GM18520 (cell line): ENCODE measurements around the gene POLR3H.
"Not testable (repeated sequence)": the region's sequence is repeated elsewhere in the genome, so short reads cannot be mapped to it uniquely, and the experiment has no call there.

Experiments used
- ATAC-seq: cut with Tn5 transposase; IDR thresholded peaks from one replicate; pipeline ENCODE4 v1.9.1; 2021; ENCODE audit not compliant: unreplicated experiment

Gene POLR3H

GRCh38 chr22:41565403-41566054 is 21.3 kb upstream of the POLR3H start:
- ATAC-seq = no peak

DNA sequence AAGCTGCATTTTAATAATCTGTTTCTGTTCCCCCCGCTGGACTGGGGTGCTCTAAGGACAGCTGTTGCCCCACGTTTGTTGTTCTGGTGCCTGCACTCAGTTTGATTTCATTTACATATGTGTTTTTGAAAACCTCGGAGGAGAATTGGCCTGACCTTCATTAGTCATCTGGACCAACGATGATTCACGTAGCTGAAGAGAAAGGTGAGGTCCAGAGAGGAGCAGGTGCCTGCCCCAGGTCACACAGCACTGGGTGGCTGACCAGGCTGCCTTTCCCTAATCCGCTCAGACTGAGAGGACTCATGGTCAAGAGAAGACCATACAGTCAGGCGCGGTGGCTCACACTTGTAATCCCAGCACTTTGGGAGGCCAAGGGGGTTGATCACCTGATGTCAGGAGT is 20.3 kb upstream of the POLR3H start:
- no peak for ATAC-seq

DNA sequence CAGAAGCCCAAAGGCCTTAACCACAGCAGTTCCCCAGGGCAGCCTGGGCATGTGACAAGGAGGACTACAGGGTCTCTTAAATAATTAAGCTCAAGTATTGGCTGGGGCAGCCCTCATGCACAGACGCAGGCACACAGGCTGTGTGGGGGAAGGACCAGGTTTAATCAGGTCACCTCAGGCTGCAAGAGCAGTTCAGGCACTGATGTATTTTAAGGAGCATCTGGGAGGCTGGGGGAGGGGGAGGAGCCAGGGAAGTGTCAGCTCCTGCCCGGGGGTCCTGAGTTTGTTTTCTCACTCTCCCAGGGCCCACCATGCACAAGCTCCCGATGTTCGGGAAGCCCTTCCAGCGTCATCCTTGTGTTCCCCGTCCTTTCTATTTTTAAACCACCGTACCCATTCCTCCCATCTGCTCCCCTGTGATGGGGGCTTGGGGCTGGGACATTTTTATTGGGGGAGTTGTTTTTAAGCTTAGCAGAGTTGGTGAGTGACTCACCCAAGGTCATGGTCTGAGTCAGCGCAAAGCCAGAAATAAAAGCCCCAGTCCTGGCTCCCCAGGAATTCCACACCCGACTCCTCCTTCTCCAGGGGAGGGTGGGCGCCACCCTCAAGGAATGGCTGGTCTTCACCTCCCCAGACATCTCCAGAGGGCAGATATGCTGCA is 18.9 kb upstream of the POLR3H start:
- ATAC-seq = no peak

DNA sequence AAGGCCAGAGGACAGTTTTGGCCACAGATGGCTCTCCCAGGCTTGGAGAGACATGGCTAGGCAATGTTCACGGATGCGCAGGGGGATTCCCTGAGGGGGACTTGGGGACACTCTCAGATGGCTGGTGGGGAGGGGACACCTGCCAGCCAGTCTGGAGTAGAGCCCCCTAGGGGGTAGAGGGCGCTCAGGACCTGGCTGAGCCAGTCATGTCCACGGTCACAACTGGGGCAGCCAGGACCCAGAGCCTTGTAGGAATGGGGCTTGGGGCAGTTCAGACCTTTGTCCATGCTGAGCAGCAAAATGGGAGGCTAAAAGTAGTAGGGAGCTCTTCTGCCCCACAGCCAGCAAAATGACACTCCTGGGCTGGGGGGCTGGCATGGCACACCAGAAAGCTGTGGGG is 18.2 kb upstream of the POLR3H start:
- no peak for ATAC-seq

- no peak for ATAC-seq
These were observed 17.5 kb upstream of the POLR3H start for GRCh38 chr22:41561788-41562187.

DNA sequence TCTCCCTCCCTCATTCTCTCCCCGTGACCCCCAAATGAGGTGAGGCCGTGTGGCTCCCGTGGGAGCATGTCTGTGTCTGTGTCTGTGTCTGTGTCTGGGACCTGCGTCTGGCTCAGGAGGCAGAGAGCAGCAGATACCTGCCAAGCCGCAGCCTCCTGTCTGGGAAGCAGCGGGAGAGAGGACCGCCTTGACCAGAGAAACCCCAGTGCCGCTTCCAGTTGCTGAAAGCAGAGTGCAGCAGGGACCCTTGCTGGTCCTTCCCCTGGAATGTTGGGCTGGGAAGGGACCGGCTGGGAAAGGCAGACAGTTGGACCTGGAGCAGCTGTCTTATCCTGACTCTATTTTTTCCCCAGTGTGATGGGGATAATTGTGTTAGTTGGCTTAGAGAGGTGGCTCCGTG is 17.1 kb upstream of the POLR3H start:
- no peak for ATAC-seq

- no peak for ATAC-seq
These were observed 15.8 kb upstream of the POLR3H start for GRCh38 chr22:41560095-41560471.

GRCh38 chr22:41558241-41558630 is 14.0 kb upstream of the POLR3H start:
- ATAC-seq = not testable (repeated sequence)

GRCh38 chr22:41557401-41558240 is 13.4 kb upstream of the POLR3H start:
- no peak for ATAC-seq

- ATAC-seq = no peak
These were observed 12.3 kb upstream of the POLR3H start for GRCh38 chr22:41556561-41556960.

GRCh38 chr22:41555325-41555982 is 11.2 kb upstream of the POLR3H start:
- ATAC-seq = no peak

DNA sequence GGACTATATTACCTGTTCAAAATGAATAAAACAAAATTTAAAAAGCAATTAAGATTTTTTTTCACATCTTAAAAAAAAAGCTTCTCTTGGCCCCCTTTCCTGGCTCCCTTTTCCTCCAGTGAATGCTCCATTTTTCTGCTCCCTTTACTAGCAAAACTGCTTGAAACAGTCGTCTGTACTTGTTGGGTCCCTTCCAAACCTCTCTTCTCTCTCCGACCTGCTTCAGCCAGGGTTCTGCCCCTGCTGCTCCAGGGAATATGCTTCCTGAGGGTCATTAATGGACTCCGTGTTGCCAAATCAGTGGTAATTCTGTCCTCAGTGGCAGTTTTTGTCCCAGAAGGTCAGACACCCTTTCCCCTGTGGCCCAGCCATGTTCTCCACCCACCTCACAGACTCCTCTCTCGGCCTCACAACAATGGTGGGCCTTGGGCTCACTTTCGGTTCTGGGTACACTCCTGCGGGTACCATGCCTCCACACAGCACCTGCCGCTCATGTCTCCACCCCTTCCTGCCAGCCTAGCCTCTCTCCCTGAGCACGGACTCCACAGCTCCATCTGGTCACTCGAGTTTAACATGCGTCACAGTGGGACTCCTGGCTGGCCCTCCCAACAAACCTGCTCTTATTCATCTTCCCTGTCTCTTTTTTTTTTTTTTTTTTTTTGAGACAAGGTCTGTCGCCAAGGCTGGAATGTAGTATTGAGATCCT is 7.8 kb upstream of the POLR3H start:
- no peak for ATAC-seq

- no peak for ATAC-seq
These were observed 6.8 kb upstream of the POLR3H start for GRCh38 chr22:41550952-41551491.

DNA sequence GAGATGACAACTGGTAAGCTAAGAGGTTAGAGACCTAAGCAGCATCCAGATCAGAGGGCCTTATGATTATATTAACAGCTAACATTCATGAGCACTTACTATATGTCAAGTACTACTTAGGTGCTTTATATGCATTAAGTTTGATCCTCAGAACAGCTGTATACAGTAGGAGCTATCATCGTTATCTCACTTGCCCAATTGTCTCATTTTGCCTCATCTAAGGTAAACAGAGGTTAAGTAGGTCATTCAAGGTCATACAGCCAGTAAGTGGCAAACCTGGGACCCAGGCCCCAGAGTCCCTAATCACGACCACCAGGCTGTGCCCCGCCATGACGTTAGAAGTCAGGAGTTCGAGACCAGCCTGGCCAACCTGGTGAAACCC is 4.6 kb upstream of the POLR3H start:
- no peak for ATAC-seq

- ATAC-seq = no peak
These were observed 604 bp upstream of the POLR3H start for GRCh38 chr22:41544671-41545476.

DNA sequence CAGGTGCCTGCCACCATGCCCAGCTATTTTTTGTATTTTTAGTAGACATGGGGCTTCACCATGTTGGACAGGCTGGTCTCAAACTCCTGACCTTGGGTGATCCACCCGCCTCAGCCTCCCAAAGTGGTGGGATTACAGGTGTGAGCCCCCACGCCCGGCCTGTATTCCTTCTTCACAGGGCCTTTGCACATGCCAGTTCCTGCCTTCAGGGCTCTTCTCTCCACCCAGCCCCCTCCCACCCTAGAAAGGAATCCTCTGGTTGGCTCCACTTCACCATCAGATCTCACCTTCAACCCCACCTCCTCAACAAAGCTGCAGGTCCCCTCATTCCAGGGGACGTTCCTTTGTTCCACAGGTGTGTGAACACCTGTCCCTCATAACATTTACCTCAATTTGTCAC is 2.0 kb downstream of the POLR3H start:
- ATAC-seq = no peak

DNA sequence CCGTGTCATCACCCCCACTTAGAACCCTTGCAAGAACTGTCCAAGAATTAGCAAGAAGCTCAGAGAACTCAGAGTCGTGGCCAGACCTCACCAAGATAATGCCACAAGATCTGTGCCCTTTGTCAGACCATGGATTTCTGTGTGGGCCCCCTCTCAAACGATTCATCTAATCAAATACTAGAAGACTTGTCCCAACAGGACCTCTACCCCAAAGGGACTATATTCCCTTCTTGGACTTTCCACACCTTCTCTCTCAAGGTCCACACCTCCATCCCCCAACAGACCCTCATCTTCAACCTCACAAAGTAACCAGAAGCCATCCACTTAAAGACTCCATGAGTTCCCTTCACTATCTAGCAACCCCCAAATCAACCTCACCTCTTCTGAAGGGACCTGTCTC is 2.8 kb downstream of the POLR3H start:
- no peak for ATAC-seq

DNA sequence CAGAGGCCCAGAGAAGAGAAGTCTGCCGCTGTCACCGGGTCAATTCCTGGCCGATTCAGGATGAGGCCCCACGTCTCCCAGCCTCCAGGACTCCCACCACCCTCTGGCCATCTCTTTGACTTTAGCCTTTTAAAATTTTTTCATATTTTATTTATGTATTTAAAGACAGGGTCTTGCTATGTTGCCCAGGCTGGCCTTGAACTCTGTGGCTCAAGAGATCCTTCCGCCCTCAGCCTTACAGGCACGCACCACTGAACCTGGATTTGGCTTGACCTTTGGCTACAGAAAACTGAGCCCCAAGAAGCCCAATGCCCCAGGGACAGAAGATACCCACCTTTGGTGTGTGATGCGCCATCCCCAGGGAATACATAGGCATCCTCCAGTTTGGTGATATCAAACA is 3.9 kb downstream of the POLR3H start:
- no peak for ATAC-seq

DNA sequence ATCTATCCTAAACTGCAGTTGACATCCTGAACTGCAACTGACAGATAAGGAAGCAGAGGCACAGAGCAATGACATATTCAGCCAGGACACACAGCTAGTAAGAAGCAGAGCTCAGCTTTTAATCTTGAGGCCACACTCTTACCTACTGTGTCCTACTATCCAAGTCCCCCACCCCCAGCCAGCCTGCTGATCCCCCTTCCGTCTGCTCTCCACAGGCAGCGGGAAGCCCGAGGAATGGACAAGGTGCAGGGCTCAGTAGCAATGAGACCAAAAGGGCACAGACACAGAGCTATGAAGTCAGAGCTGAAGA is 4.3 kb downstream of the POLR3H start:
- no peak for ATAC-seq
